Loucy (cell line): ENCODE results near the gene HCST.

Source experiments
- H2AFZ ChIP-seq: fragments of 200-600 bp; sonication (generic); 2 replicates; pipeline ENCODE4 v1.6.0; 2016; ENCODE audit warnings: antibody characterized with exemption, mild to moderate bottlenecking, low read length, moderate library complexity
- H3F3A ChIP-seq: fragments of 200-600 bp; 2 replicates; pipeline ENCODE4 v1.6.0; 2016; ENCODE audit warnings: antibody characterized with exemption, low read depth, mild to moderate bottlenecking
- H3K27me3 ChIP-seq: fragments of 200-600 bp; sonication (generic); 2 replicates; pipeline ENCODE4 v1.6.1; 2014; ENCODE audit warnings: low read length, mild to moderate bottlenecking; ENCODE audit not compliant: insufficient read depth, poor library complexity, severe bottlenecking
- H3K36me3 ChIP-seq: fragments of 200-600 bp; sonication (generic); 2 replicates; pipeline ENCODE4 v1.6.1; 2016; ENCODE audit warnings: low read length; ENCODE audit not compliant: insufficient read depth
- H3K4me1 ChIP-seq: fragments of 200-600 bp; sonication (generic); 2 replicates; pipeline ENCODE4 v1.5.1; 2014; ENCODE audit warnings: low read length, mild to moderate bottlenecking; ENCODE audit not compliant: insufficient read depth, poor library complexity, severe bottlenecking
- H3K4me2 ChIP-seq: fragments of 200-600 bp; sonication (generic); 2 replicates; pipeline ENCODE4 v1.6.0; 2014; ENCODE audit warnings: antibody characterized with exemption, low read length, low read depth, mild to moderate bottlenecking; ENCODE audit not compliant: poor library complexity, severe bottlenecking
- H3K4me3 ChIP-seq: fragments of 200-600 bp; sonication (generic); 2 replicates; pipeline ENCODE4 v1.5.1; 2014; ENCODE audit warnings: low read length, mild to moderate bottlenecking, mixed read lengths; ENCODE audit not compliant: poor library complexity, severe bottlenecking
- H3K79me2 ChIP-seq: fragments of 200-600 bp; sonication (generic); 2 replicates; pipeline ENCODE4 v1.6.1; 2014; ENCODE audit warnings: low read length; ENCODE audit not compliant: insufficient read depth
- H3K9ac ChIP-seq: fragments of 200-600 bp; sonication (generic); 2 replicates; pipeline ENCODE4 v1.6.0; 2014; ENCODE audit warnings: mild to moderate bottlenecking, low read depth, low read length, moderate library complexity; ENCODE audit not compliant: poor library complexity, severe bottlenecking
- H3K9me2 ChIP-seq: fragments of 200-600 bp; sonication (generic); replicated peaks from 2 replicates; pipeline ENCODE4 v1.6.1; 2016; ENCODE audit warnings: low read depth, low read length, mixed read lengths
- H3K9me3 ChIP-seq: fragments of 200-600 bp; sonication (generic); 2 replicates; pipeline ENCODE4 v1.6.1; 2014; ENCODE audit warnings: mild to moderate bottlenecking, antibody characterized with exemption, low read length, low read depth; ENCODE audit not compliant: insufficient read depth
- H4K20me1 ChIP-seq: fragments of 200-600 bp; sonication (generic); 2 replicates; pipeline ENCODE4 v1.6.0; 2014; ENCODE audit warnings: antibody characterized with exemption, low read length, mild to moderate bottlenecking; ENCODE audit not compliant: insufficient read depth, poor library complexity, severe bottlenecking
- EZH2phosphoT487 ChIP-seq: fragments of 200-600 bp; IDR thresholded peaks from 2 replicates; pipeline ENCODE4 v1.6.1; 2018; ENCODE audit warnings: antibody characterized with exemption, mild to moderate bottlenecking, moderate library complexity, borderline replicate concordance
- TF ChIP-seq, protein P1 (sequence below): fragments of 200-600 bp; sonication (generic); conservative IDR thresholded peaks from 2 replicates; pipeline ENCODE4 v1.5.1; 2014; ENCODE audit warnings: mild to moderate bottlenecking, antibody characterized with exemption, low read length

HCST gene

DNA sequence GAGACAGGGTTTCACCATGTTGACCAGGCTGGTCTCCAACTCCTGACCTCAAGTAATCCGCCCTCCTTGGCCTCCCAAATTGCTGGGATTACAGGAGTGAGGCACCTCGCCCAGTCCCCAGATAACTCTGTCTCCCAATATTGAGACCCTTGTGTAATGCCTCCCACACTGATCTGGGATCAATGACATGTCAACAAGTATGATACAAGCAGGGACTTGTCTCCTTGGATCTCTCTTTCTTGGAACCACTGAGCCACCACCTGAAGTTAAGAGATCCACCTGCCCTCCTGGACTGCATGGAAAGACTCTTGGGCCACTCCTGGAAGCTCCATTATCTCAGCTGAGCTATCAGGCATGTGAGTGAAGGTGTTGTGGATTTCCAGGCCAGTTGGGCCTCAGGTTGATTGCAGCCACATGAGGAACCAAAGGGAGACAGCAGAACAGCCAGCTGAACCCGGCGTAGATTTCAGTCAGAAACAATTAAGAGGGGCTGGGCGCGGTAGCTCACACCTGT, 17.0 kb upstream of the HCST start:
- TF ChIP-seq, protein P1, sequence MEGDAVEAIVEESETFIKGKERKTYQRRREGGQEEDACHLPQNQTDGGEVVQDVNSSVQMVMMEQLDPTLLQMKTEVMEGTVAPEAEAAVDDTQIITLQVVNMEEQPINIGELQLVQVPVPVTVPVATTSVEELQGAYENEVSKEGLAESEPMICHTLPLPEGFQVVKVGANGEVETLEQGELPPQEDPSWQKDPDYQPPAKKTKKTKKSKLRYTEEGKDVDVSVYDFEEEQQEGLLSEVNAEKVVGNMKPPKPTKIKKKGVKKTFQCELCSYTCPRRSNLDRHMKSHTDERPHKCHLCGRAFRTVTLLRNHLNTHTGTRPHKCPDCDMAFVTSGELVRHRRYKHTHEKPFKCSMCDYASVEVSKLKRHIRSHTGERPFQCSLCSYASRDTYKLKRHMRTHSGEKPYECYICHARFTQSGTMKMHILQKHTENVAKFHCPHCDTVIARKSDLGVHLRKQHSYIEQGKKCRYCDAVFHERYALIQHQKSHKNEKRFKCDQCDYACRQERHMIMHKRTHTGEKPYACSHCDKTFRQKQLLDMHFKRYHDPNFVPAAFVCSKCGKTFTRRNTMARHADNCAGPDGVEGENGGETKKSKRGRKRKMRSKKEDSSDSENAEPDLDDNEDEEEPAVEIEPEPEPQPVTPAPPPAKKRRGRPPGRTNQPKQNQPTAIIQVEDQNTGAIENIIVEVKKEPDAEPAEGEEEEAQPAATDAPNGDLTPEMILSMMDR: no peak
- no peak for TF ChIP-seq EZH2phosphoT487
- no peak overlapping the region for H3K9ac ChIP-seq
- H3K79me2 ChIP-seq: no peaks in the 10 kb centered on the region

GRCh38 chr19:35885904-35886303, 16.4 kb upstream of the HCST start:
- Histone ChIP-seq H3K9me3 (no peaks in the 10 kb centered on the region), H3F3A (no peaks in the 10 kb centered on the region), H3K9me2 (no peaks in the 10 kb centered on the region), H2AFZ (no peak overlapping the region), H3K9ac (no peak overlapping the region), H3K4me2 (no peak overlapping the region), H3K4me1 (no peaks in the 10 kb centered on the region), H3K27me3 (no peaks in the 10 kb centered on the region), H3K79me2 (no peaks in the 10 kb centered on the region), H4K20me1 (no peaks in the 10 kb centered on the region), H3K4me3 (no peak overlapping the region), H3K36me3 (peaks cover 29% of the 10 kb centered on the region; the same call in 1 of the 2 replicates)
- TF ChIP-seq, protein P1: no peak
- no peak for TF ChIP-seq EZH2phosphoT487

More for the DNA sequence above, 17.0 kb upstream of the HCST start:
- Histone ChIP-seq H3K4me2 (no peak overlapping the region), H2AFZ (no peak overlapping the region), H3K9me3 (no peaks in the 10 kb centered on the region), H3K4me1 (no peaks in the 10 kb centered on the region), H3K36me3 (peaks cover 25% of the 10 kb centered on the region; the same call in 1 of the 2 replicates), H4K20me1 (no peaks in the 10 kb centered on the region), H3K4me3 (no peak overlapping the region), H3K9me2 (no peaks in the 10 kb centered on the region), H3F3A (no peaks in the 10 kb centered on the region), H3K27me3 (no peaks in the 10 kb centered on the region)

DNA sequence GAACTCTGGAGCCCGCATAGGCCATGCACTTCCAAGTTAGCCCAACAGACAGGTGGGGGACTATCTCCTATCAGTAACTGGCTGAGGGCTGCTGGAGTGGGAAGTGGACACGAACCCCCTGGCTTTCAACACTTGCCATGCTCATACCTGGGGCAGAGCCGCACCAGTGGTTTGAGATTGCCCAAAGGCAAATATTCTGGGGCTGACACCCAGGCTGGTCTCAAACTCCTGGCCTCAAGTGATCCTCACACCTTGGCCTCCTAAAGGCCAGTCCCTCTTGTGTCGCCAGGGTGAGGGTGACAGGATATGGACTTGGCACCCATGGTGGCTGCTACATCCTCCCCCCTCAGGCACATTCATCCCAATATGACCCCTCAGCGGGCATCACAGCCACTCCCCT, 15.1 kb upstream of the HCST start:
- Histone ChIP-seq H3K4me3 (no peak overlapping the region), H3K36me3 (peaks cover 29% of the 10 kb centered on the region; the same call in 1 of the 2 replicates), H3K79me2 (no peaks in the 10 kb centered on the region), H3F3A (no peaks in the 10 kb centered on the region), H4K20me1 (no peaks in the 10 kb centered on the region), H2AFZ (no peak overlapping the region), H3K9ac (no peak overlapping the region), H3K9me2 (no peaks in the 10 kb centered on the region), H3K9me3 (no peaks in the 10 kb centered on the region), H3K27me3 (no peaks in the 10 kb centered on the region), H3K4me2 (no peak overlapping the region), H3K4me1 (no peaks in the 10 kb centered on the region)
- no peak for TF ChIP-seq EZH2phosphoT487
- TF ChIP-seq, protein P1: no peak
